Activated CD8-positive, alpha-beta T cell treated with anti-CD3 and anti-CD28 coated beads for 36 hours (primary cell): ENCODE measurements around the gene SHMT1. TPM values are rescaled to one million over a fixed set of nuclear protein-coding genes. Genes with fewer than 3 reads are reported as not detected.

Experiments
- ATAC-seq: fragments of 200-7000 bp; cut with Tn5 transposase; one replicate; pipeline ENCODE4 v1.10.0; 2021; ENCODE audit warnings: mild to moderate bottlenecking, moderate library complexity
- CTCF ChIA-PET: fragments of 350-600 bp; sonication (Branson Sonifier 250); formaldehyde crosslinking; loops from one replicate; lab custom pipeline; 2021; ENCODE audit warnings: antibody characterized with exemption; lab: Charles Lee
- POLR2A ChIA-PET: fragments of 350-600 bp; sonication (Branson Sonifier 250); formaldehyde crosslinking; loops from one replicate; lab custom pipeline; 2021; ENCODE audit warnings: antibody characterized with exemption; lab: Charles Lee
- DNase-seq: peaks from one replicate; pipeline ENCODE4 v3.0.0-alpha.2; 2020
- H3K27ac Mint-ChIP-seq: one replicate; pipeline ENCODE4 v1.8.0; 2021; ENCODE audit warnings: mild to moderate bottlenecking, mixed read lengths
- H3K27me3 Mint-ChIP-seq: one replicate; pipeline ENCODE4 v1.8.0; 2021; ENCODE audit warnings: mixed read lengths
- H3K36me3 Mint-ChIP-seq: one replicate; pipeline ENCODE4 v1.8.0; 2021; ENCODE audit warnings: low read depth, mixed read lengths
- H3K4me1 Mint-ChIP-seq: one replicate; pipeline ENCODE4 v1.8.0; 2021; ENCODE audit warnings: low read depth, mixed read lengths
- H3K4me3 Mint-ChIP-seq: one replicate; pipeline ENCODE4 v1.8.0; 2021; ENCODE audit warnings: mild to moderate bottlenecking, moderate library complexity, mixed read lengths
- H3K9me3 Mint-ChIP-seq: one replicate; pipeline ENCODE4 v1.8.0; 2021; ENCODE audit warnings: mixed read lengths
- CTCF ChIP-seq: fragments of 200-600 bp; IDR thresholded peaks from one replicate; pipeline ENCODE4 v1.8.0; 2022; ENCODE audit warnings: antibody characterized with exemption, mild to moderate bottlenecking
- intact Hi-C: fragments of 100-400 bp; cut with micrococcal nuclease; formaldehyde crosslinking; loops from one replicate; pipeline ENCODE4 v1.10.0; 2022
- total RNA-seq, 2 experiments: library from RNA; stranded (reverse); gene quantifications; one replicate each; pipeline ENCODE4 v1.2.3, GENCODE V29; 2021

The SHMT1 gene
- total RNA-seq, 2 experiments from 2014 or later: 45.1 to 49.6 TPM

- Mint-ChIP-seq H3K9me3 (peaks cover 2% of the 10 kb centered on the region), H3K27ac (peak overlapping the region; percentile 100), H3K4me3 (peak overlapping the region; percentile 98), H3K4me1 (peaks cover 73% of the 10 kb centered on the region), H3K36me3 (peaks cover 49% of the 10 kb centered on the region), H3K27me3 (no peaks in the 10 kb centered on the region)
- no peak for DNase-seq
- ATAC-seq: no peak
- no peak for TF ChIP-seq CTCF
- POLR2A ChIA-PET: interaction anchor here (0.6 kb wide), 1 partner anchor 44 kb away, joined by 4 read pairs; no protein-coding TSS in a partner anchor
- intact Hi-C loops: no loop called here
- CTCF ChIA-PET: interaction anchor here (1.4 kb wide), 1 partner anchor 11 kb away, joined by 3 read pairs; no protein-coding TSS in a partner anchor
Measured at GRCh38 chr17:18315961-18316360, 47.4 kb downstream of the SHMT1 start.

GRCh38 chr17:18315562-18315922, 47.8 kb downstream of the SHMT1 start:
- no peak for TF ChIP-seq CTCF
- intact Hi-C loops: no loop called here
- ChIA-PET POLR2A (no interaction called here), CTCF (interaction anchor here (1.4 kb wide), 1 partner anchor 12 kb away, joined by 3 read pairs; no protein-coding TSS in a partner anchor)
- Mint-ChIP-seq H3K4me3 (peak overlapping the region; percentile 98), H3K27ac (peak overlapping the region; percentile 100), H3K27me3 (no peaks in the 10 kb centered on the region), H3K4me1 (peaks cover 71% of the 10 kb centered on the region), H3K36me3 (peaks cover 52% of the 10 kb centered on the region), H3K9me3 (peaks cover 2% of the 10 kb centered on the region)
- DNase-seq: peak; percentile 49
- ATAC-seq: no peak

GRCh38 chr17:18314731-18315561, 48.4 kb downstream of the SHMT1 start, which contains the start of the genes SMCR8 and TOP3A:
TSS of gene SMCR8 (plus strand) at chr17:18315293. CDS start at chr17:18315790, 497 bp downstream.
TSS of gene TOP3A (minus strand) at chr17:18314994. CDS start at chr17:18314778, 216 bp downstream.
- Mint-ChIP-seq H3K4me3 (peak within 1 kb of the TSS; percentile 98), H3K36me3 (peaks cover 54% of the 10 kb centered on the region), H3K27me3 (no peaks in the 10 kb centered on the region), H3K9me3 (peaks cover 2% of the 10 kb centered on the region), H3K27ac (peak within 1 kb of the TSS; percentile 100), H3K4me1 (peaks cover 70% of the 10 kb centered on the region)
- ChIA-PET POLR2A (interaction anchor here (0.7 to 1.8 kb wide), 6 partner anchors 8 to 129 kb away, joined by 3 to 4 read pairs (median 4); no protein-coding TSS in a partner anchor), CTCF (interaction anchor here (0.9 to 1.4 kb wide), 2 partner anchors 12 to 67 kb away, joined by 3 read pairs; no protein-coding TSS in a partner anchor)
- DNase-seq (peak; percentile 99), ATAC-seq (peak; percentile 95)
- intact Hi-C loops: no loop called here
- no peak for TF ChIP-seq CTCF

- TF ChIP-seq CTCF: no peak
- ChIA-PET CTCF (interaction anchor here (0.9 kb wide), 1 partner anchor 67 kb away, joined by 3 read pairs; no protein-coding TSS in a partner anchor), POLR2A (interaction anchor here (0.7 to 1.8 kb wide), 7 partner anchors 9 to 128 kb away, joined by 3 to 4 read pairs (median 3); no protein-coding TSS in a partner anchor)
- intact Hi-C loops: no loop called here
- peaks cover 62% of the 10 kb centered on the region for H3K4me1 Mint-ChIP-seq
- H3K36me3 Mint-ChIP-seq: peaks cover 58% of the 10 kb centered on the region
- ATAC-seq (no peak), DNase-seq (peak; percentile 22)
- H3K27me3 Mint-ChIP-seq: no peaks in the 10 kb centered on the region
- H3K9me3 Mint-ChIP-seq: peaks cover 2% of the 10 kb centered on the region
- peak overlapping the region; percentile 100 for H3K27ac Mint-ChIP-seq
- H3K4me3 Mint-ChIP-seq: peak overlapping the region; percentile 98
Measured at GRCh38 chr17:18314059-18314730, 49.2 kb downstream of the SHMT1 start.
